NCI-H1930 (cell line): ENCODE results near the gene CCDC167.

Experiments
- DNase-seq, 2 experiments: peaks; one replicate each; lab custom pipeline; 2025; lab: John Stamatoyannopoulos, UW

Gene CCDC167

GRCh38 chr6:37530297-37530696 is 30.6 kb upstream of the CCDC167 start:
- no peak for DNase-seq

- DNase-seq = no peak
Observed at GRCh38 chr6:37528541-37528940, 28.8 kb upstream of the CCDC167 start.

- DNase-seq = no peak
Observed at GRCh38 chr6:37525460-37526357, 26.0 kb upstream of the CCDC167 start.

- DNase-seq = no peak
Observed at GRCh38 chr6:37524970-37525318, 25.3 kb upstream of the CCDC167 start.

GRCh38 chr6:37524025-37524969 is 24.6 kb upstream of the CCDC167 start:
- no peak for DNase-seq

GRCh38 chr6:37523412-37523811 is 23.7 kb upstream of the CCDC167 start:
- DNase-seq = no peak

GRCh38 chr6:37522836-37523235 is 23.1 kb upstream of the CCDC167 start:
- DNase-seq = no peak

- no peak for DNase-seq
Observed at GRCh38 chr6:37521674-37522073, 22.0 kb upstream of the CCDC167 start.

- no peak for DNase-seq
Observed at GRCh38 chr6:37520926-37521325, 21.2 kb upstream of the CCDC167 start.

- DNase-seq = no peak
Observed at GRCh38 chr6:37519461-37519860, 19.8 kb upstream of the CCDC167 start.

- no peak for DNase-seq
Observed at GRCh38 chr6:37518116-37518515, 18.4 kb upstream of the CCDC167 start.

- DNase-seq = no peak
Observed at GRCh38 chr6:37517411-37517812, 17.7 kb upstream of the CCDC167 start.

- no peak for DNase-seq
Observed at GRCh38 chr6:37516920-37517405, 17.3 kb upstream of the CCDC167 start.

GRCh38 chr6:37516076-37516919 is 16.6 kb upstream of the CCDC167 start:
- peak; percentile 14 to 48 for DNase-seq

GRCh38 chr6:37515712-37516075 is 16.0 kb upstream of the CCDC167 start:
- no peak for DNase-seq

- DNase-seq = no peak
Observed at GRCh38 chr6:37514837-37515236, 15.1 kb upstream of the CCDC167 start.

GRCh38 chr6:37514321-37514771 is 14.7 kb upstream of the CCDC167 start:
- no peak for DNase-seq

- DNase-seq = no peak
Observed at GRCh38 chr6:37513576-37513975, 13.9 kb upstream of the CCDC167 start.

GRCh38 chr6:37513155-37513554 is 13.5 kb upstream of the CCDC167 start:
- DNase-seq = no peak

GRCh38 chr6:37512400-37513011 is 12.8 kb upstream of the CCDC167 start:
- no peak for DNase-seq

- DNase-seq = no peak
Observed at GRCh38 chr6:37511910-37512399, 12.3 kb upstream of the CCDC167 start.
